ENCODE measurements around the gene MIX23.

MIX23 gene

DNA sequence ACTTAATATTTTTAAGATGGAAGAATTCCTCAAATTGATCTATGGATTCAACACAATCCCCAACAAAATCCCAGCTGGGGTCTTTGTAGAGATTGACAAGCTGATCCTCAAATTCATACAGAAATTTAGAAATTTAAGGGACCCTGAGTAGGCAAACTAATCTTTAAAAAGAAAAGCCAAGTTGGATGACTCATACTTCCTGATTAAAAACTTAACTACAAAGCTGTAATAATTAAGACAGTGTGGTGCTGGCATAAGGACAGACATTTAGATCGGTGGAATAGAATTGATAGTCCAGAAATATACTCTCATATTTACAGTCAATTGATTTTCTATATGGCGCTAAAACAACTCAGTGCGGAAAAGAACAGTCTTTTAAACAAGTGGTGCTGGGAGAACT is 12.6 kb upstream of the MIX23 start:
- no peak for TF ChIP-seq CTCF (conservative IDR thresholded peaks at IDR 0.05; ENCODE audit: low read depth, low read length)
- DNase-seq (ENCODE audit: low read depth), result no peak
- H3K4me3 ChIP-seq (ENCODE audit: low read length), result no peak overlapping the region

- DNase-seq (ENCODE audit: low read depth), result no peak
- TF ChIP-seq CTCF (conservative IDR thresholded peaks at IDR 0.05; ENCODE audit: low read depth, low read length), result no peak
- no peak overlapping the region for H3K4me3 ChIP-seq (ENCODE audit: low read length)
These were observed 11.1 kb upstream of the MIX23 start for GRCh38 chr3:122394173-122394572.

DNA sequence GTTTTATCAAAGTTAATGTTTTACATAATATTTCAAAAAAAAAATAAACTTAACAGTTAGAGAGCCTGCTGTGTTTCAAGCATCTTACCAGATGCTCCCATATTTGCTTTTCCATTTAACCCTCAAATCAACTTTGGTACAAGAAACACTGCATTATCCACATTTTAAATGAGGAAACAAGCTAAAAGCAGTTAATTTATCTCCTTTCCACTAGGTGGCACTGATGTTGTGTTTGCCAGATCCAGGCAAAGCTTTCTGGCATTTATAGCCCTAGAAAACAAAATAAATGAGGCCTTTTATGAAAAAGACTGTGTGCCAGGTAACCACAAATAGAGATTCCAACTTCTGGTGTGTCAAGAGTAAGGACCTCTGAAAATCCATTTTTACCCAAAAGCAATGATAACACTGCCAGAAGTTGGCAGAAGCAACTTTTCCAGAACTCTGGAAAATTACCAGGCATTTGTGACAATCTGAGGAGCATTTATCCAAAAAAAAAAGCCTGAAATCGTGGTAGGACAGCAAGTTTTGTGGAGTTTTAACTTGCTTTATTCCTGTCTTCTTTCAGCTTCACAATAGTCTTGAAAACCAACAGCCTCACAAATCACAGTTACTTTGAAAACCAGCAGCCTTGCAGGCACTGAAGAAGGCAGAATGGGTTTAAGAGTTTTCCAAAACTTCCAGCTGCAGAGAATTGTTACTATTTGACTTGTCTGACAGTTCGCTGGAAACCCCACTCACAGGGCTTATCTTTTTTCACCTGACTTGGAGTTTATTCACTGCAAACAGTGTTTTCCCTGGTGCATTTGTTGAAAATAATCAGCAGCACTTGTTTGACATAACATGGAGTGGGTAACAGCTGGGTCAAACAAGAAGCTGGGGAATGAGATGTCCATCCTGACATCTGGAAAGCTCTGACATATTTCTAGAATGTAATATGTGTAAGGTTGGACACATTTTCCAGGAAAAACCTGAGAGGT is 10.1 kb upstream of the MIX23 start:
- peak; percentile 72 for TF ChIP-seq CTCF (conservative IDR thresholded peaks at IDR 0.05; ENCODE audit: low read depth, low read length)
- DNase-seq (ENCODE audit: low read depth), result no peak
- no peak overlapping the region for H3K4me3 ChIP-seq (ENCODE audit: low read length)

DNA sequence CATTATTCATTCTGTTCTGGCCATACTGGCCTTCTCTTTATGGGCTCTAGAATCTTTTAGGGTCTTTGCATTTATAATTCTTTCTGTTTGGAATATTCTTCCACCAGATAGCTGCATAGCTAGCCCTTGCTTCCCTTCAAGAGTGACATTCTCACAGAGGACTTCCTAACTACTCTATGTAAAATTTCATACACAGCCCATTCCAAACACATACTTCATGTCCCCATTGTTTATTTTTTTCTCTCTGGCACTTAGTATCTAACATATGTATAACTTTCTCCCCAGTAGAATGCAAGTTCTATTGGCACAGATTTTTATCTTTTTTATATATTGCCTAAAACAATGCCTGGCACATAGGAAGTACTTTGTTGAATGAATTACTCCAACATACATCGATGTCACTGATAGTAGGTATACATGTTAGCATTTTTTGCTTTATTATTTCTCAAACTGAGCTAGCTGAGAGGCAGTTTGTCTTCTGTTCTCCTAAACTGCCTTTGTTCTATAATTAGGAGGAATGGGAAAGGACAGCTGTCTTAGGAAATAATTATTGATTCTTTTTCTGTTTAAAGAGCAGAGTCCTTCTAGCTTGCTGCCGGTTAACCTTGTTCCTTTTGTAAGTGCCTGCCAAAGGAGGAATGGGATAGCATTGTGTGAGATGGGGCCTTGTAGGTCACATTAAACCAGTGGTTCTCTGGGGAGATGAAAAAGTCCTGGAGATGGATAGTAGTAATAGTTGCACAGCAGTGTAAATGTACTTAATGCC is 8.8 kb upstream of the MIX23 start:
- no peak overlapping the region for H3K4me3 ChIP-seq (ENCODE audit: low read length)
- DNase-seq (ENCODE audit: low read depth), result no peak
- no peak for TF ChIP-seq CTCF (conservative IDR thresholded peaks at IDR 0.05; ENCODE audit: low read depth, low read length)

DNA sequence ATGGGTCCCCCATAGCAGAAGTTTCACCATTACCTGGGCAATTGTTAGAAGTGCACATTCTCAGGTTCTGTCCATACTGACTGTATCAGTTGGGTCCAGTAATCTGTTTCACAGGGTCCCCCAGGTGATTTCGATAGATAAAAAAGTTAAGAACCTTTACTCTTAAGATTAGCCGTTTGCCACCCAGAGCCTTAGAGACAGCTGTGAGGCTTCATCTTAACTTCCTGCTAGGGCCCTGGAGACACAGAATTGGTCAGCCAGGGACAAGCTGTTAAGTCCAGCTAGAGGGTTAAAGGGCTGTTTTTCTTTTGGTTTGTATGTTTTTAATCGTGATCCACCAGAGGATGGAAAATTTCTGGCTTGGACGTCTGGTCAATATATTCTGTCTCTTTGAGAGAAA is 7.6 kb upstream of the MIX23 start:
- H3K4me3 ChIP-seq (ENCODE audit: low read length), result no peak overlapping the region
- no peak for DNase-seq (ENCODE audit: low read depth)
- no peak for TF ChIP-seq CTCF (conservative IDR thresholded peaks at IDR 0.05; ENCODE audit: low read depth, low read length)

DNA sequence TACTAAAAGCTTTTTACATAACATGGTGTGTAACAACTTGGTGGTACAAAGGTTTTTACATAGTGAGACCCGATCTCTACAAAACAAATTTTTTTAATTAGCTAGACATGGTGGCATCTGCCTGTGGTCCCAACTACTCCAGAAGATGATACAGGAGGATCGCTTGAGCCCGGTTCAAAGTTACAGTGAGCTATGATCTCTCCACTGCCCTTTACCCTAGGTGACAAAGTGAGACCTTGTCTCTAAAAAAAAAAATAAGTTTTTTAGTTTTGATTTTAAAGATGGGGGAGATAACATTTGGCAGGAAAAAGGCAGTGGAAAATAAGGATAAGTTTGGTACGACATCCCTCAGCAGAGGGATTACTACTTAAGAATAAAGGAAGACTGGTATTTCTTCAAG is 6.9 kb upstream of the MIX23 start:
- no peak for TF ChIP-seq CTCF (conservative IDR thresholded peaks at IDR 0.05; ENCODE audit: low read depth, low read length)
- no peak for DNase-seq (ENCODE audit: low read depth)
- no peak overlapping the region for H3K4me3 ChIP-seq (ENCODE audit: low read length)

Measured in retinal pigment epithelial cell (primary cell).